ENCODE results near the gene BABAM2.
"Not testable (repeated sequence)": the region's sequence is repeated elsewhere in the genome, so short reads cannot be mapped to it uniquely, and the experiment has no call there.

Gene BABAM2

DNA sequence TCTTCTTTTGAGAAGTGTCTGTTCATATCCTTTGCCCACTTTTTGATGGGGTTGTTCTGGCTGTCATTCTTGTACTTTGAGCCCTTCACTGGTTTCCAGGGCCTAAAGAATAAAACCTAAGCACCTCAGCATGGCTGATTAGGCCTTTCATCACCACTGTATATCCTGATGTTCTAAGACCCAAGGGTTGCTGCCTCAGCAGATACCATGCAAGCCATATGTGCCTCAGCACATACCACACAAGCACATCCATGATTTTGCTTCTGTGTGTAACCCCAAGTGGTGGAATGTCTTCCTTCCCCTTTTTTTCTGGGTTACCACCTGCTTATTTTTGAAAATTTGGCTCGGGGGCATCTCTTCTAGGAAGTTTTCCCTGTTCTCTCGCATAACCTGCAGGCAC, 11.7 kb upstream of the BABAM2 start:
- DNase-seq (ENCODE audit: low read depth in 2 of 2), result no peak

GRCh38 chr2:27881815-27882583, 8.5 kb upstream of the BABAM2 start:
- not testable (repeated sequence) for DNase-seq (ENCODE audit: low read depth in 2 of 2)

DNA sequence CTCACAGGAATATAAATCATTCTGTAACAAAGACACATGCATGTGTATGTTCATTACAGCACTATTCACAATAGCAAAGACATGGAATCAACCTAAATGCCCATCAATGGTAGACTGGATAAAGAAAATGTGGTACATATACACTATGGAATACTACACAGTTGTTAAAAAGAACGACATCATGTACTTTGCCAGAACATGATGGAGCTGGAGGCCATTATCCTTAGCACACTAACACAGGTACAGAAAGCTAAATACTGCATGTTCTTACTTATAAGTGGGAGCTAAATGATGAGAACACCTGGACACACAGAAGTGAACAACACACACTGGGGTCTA, 8.0 kb upstream of the BABAM2 start:
- not testable (repeated sequence) for DNase-seq (ENCODE audit: low read depth in 2 of 2)

DNA sequence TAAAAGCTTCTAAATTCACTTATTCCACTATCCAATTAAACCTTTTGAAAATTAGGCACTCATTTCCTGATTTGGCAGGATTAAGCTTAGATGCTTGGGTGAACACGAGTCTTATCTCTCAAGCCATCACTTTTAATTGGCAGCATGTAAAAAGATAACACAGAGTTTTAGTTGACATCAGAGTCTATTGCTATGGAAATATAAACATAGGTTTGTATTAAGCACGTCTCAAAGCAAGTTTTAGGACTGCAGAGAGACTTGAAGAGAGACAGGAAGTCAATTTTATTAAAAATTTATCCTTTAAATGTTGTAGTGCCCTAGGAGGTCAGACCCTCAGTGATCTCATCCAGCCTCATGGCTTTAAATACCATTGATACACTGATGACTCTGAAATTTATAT, 5.9 kb upstream of the BABAM2 start:
- DNase-seq (ENCODE audit: low read depth in 2 of 2), result no peak

DNA sequence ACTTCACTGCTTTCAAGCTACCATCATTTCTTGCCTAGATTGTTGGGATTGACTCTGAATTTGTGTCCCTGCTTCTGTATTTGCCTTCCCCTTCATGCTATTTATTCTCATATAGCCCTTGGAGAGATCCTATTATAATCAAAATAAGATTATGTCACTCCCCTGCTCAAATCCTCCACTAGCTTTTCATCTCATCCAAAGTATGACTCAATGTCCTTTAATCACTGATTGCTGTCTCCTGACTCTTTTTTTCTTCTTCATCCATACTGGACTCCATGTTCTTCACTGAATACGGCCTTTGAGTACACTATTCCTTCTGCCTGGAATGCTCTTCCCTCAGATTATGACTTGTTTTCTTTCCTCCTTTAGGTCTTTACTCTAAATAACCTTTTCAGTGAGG, 5.3 kb upstream of the BABAM2 start:
- no peak for DNase-seq (ENCODE audit: low read depth in 2 of 2)

- DNase-seq (ENCODE audit: low read depth in 2 of 2), result no peak
Observed at GRCh38 chr2:27885661-27886060, 4.9 kb upstream of the BABAM2 start.

DNA sequence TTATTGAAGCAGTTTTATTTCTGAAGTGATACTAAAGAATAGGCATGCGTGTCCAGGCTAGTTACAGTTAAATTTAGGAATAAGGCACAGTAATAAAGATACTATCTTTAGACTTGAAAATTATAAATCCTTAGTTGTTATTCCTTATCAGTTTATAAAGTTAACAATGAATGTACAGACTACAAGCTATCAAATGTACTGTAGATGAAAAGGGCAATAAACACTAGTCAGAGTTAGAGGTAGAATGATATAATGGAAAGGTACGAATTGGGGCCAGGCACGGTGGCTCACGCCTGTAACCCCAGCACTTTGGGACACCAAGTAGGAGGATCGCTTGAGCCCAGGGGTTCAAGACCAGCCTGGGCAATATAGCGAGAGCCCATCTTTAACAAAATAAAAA, 4.2 kb upstream of the BABAM2 start:
- DNase-seq (ENCODE audit: low read depth in 2 of 2), result no peak

DNA sequence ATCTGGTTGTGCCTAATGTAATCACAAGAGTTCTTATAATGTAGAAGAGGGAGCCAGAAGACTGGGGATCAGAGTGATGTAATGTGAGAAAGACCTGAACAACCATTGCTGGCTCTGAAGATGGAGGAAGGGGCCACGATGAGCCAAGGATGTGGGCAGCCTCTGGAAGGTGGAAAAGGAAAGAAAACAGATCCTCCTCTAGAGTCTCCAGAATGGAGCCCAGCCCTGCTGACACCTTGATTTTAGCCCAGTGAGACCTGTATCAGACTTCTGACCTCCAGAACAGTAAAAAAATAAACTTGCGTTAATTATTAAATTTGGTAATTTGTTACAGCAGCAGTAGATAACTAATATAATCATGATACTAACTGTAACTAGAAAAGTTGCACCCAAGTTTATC, 3.4 kb upstream of the BABAM2 start:
- DNase-seq (ENCODE audit: low read depth in 2 of 2), result no peak

DNA sequence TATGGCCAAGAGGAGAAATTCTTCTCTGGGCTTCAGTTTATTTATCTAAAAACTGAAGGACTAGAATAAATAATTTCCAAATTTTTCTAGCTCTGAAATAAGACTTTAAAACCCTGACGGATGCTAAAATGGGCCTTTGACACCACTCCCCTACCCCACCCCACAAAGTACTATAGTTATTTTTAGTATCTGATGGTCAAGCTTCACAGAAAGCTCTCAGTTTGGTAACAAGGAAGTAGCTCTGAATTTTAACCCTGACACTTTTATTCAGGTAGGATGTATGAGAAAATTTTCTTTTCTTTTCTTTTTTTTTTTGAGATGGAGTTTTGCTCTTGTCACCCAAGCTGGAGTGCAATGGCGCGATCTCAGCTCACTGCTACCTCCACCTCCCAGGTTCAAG, 2.7 kb upstream of the BABAM2 start:
- no peak for DNase-seq (ENCODE audit: low read depth in 2 of 2)

- no peak for DNase-seq (ENCODE audit: low read depth in 2 of 2)
Observed at GRCh38 chr2:27888790-27889189, 1.7 kb upstream of the BABAM2 start.

DNA sequence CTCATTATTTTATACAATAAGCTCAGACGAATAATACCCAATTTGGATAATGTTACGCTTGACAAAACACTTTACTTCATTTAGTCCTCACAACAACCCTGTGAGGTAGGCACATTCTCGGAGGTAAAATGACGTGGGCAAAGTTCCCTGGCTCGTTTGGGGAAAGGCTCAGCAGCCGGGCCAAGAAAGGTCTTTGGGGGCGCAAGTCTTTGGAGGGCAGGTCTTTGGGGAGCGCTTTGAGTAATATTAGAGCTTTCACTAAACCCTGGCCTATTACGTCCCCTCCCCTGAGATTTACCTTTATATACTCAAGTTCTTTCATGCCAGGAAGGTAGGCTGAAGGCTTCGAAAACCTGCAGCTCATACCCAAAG, 769 bp upstream of the BABAM2 start:
- DNase-seq (ENCODE audit: low read depth in 2 of 2), result no peak

DNA sequence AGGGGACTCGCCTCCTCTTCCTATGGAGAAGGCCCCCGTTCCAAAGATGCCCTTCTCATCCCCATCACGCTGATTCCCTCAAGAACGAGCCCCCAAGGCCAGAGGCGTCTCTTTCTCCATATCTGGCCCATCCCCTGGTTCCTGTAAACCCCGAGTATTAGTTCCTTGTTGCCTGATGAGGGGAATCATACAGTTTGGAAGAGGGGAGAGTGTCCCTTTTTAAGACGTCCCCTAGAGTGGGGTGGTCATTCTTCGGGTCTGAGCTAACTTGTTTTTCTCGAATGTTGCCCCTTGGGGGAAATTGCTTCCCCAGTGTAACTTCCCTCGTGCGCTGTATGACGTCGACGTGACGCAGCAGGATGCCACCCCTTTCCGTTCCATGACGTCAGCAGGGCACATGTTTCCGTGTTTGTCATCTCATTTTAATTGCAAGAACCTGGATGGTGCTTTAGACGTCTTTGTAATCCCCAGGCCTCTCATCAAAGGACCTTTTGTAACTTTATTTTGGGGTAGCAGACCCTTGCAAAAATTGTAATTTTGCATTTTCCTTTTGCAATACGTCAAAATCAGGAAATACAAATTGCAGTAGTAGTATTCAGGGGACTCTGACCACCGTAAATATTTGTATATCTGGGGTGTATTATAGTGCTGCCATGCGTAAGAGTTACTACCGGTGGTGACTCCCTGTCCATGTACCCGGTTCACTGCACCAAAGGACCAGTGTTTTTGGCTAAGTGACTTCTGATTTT, 569 bp downstream of the BABAM2 start:
- peak; percentile 82 to 85 for DNase-seq (ENCODE audit: low read depth in 2 of 2)

DNA sequence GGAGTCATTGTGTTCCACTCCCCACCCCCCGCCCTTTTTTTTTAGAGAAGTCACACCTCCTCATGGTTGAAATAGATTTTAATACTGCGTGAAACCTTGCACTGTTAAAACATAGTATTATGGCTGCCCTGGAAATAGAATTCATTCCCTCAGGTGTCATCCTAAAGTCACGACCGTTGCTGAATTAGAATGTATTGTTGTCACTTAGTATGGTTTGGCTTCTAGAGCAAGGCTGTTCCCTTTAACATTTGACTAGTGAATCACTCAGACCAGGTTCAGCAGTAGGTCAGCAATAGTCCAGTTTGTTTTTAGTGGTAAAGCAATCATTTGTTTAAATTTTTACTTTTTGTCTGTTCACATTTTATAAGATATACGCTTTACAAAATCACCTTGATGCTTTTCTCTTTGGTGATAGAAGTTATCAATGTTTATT, 1.2 kb downstream of the BABAM2 start:
- no peak for DNase-seq (ENCODE audit: low read depth in 2 of 2)

- DNase-seq (ENCODE audit: low read depth in 2 of 2), result no peak
Observed at GRCh38 chr2:27893006-27893405, 2.5 kb downstream of the BABAM2 start.

DNA sequence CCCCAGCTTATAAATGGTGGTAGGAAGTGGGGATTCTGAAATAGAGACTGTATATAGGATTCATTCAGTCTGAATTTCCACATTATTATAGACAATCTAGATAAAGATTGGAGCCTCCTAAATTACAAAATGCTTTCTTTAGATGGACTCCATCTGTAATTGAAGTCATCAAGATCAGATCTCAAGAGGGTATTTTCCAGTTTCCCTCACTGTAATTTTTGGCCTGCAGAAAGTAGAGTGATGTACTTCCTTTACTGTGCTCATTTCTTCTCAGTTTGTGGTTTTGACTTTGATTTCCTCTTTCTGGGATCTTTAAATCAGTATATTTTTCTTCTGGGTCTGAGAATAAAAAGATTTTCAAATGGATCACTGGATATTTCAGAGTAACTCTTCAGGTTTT, 7.2 kb downstream of the BABAM2 start:
- DNase-seq (ENCODE audit: low read depth in 2 of 2), result no peak

DNA sequence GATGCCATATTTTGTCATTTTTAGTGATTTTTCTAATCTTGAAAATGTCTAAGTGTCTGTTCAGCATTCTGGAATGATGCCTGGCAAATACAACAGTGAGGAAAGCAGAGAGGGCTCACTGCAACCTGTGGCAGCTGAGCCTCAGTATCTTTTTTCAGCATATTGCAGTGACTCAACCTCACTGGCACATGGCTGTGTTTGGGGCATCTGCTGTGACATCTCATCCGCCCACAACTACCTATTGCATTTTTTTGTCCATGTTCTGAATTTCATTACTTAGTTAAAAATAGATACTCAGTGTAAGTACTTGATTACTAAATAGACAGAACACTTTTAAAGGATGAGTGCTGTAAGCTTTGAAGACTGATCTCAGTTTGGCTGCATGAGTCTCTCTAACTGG, 10.7 kb downstream of the BABAM2 start:
- DNase-seq (ENCODE audit: low read depth in 2 of 2), result peak; percentile 21 to 29

GRCh38 chr2:27902098-27902497, 11.6 kb downstream of the BABAM2 start:
- no peak for DNase-seq (ENCODE audit: low read depth in 2 of 2)

DNA sequence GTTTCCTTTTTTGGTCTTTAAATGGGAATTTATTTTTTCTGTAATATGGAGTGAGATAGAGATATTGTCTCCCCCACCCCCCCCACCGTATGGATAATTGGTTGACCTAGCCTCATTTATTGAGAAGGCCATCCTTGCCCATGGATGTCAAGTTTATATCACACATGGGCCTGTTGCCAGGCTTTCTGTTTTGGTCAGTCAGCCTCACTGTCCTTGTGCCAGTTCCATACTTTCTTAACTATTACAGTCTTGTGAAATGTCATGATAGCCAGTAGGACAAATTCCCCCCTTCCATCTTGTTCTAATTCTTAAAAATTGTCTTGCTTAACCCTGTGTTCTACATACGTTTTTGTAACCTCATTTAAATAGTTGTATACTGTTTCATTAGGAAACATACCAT, 12.5 kb downstream of the BABAM2 start:
- no peak for DNase-seq (ENCODE audit: low read depth in 2 of 2)

DNA sequence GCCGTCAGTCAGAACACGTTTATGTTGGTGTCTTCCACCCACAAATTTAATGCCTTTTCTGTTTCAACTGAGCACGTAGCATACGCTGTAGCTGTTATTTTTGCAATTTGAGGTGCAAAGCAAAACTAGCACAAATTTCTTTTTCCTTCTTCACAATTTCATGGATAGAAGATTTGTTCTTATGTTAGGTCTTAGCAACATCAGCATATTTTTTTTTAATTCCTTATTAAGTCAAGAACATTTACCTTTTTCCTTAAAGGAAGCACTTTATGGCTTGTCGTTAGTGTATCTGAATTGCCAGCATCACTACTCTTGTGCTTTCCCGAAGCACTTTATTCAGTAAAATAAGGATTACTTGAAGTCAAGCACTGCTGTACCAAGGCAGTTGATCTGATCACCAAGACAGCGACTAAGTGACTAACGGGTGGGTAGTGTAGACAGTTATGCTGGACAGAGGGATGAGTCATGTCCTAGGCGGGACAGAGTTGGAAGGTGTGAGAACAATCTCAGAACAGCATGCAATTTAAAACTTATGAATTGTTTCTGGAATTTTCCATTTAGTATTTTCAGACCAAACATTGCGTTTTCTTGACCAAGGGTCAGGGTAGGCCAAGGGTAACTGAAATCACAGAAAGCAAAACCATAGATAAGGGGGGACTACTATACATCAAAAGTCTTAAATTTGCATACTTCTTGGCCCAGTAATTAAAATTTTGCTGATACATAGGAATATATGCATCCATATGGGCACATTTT, 13.3 kb downstream of the BABAM2 start:
- no peak for DNase-seq (ENCODE audit: low read depth in 2 of 2)

DNA sequence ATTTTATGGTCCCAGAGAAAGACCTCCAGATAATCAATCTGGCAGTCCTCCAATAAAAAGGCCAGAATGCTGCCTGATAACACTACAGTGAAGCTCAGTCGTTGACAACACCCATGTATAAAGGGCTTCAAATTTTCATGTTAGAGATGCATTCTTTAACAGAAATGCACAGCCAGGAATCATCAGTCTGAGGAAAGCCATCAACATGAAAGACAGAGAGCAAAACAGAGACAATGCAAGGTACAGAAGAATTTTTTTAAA, 13.8 kb downstream of the BABAM2 start:
- DNase-seq (ENCODE audit: low read depth in 2 of 2), result no peak

DNA sequence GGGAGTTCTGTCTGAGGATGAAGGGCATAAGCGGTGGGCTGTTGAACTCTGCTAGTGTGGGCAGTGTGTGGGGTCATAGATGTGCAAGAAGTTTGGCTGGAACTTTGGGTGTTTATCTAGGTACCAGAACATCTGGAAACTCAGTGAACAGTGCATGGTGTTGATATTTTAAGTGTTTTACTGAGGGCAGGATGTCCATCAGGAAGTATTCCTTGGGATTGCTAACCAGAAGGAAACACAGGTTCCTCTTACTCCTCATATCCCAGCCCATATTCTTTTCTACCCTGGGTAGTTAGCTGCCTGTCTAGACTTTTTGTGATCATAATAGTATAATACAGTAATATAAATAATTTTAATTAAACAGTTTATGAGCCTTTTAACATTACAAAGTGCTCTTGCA, 15.5 kb downstream of the BABAM2 start:
- no peak for DNase-seq (ENCODE audit: low read depth in 2 of 2)

DNA sequence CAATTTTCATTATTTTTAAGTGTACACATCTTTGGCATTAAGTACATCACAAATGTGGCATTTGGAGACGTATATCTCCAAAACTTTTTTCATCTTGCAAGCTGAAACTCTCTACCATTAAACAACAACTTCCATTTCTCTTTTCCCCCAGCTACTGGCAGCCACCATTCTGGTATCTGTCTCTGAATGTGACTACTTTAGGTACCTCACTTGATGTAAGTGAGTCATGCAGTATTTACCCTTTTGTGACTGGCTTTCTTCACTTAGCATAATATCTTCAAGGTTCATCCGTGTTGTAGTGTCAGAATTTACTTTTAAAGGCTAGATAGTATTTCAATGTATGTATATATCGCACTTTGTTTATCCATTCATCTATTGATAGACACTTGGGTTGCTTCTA, 17.0 kb downstream of the BABAM2 start:
- no peak for DNase-seq (ENCODE audit: low read depth in 2 of 2)

DNA sequence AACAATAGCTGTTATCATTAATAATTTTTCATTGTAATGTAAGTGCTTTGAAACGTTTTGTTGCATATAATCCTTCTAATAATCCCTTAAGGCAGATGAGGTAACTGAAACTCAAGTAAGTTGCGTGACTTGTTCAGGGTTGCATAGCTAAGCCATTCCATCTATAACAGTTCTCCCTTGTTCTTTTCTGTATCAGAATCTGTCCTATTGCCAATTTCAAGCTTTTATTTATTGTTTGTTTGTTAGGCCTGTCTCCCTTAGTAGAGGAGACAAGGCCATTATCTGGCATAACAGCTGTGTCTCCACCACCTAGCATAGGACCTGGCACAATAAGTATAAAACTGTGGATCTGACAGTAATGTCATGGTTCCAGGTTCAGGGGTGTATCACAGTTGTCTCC, 19.4 kb downstream of the BABAM2 start:
- DNase-seq (ENCODE audit: low read depth in 2 of 2), result no peak

All from stimulated activated CD4-positive, alpha-beta T cell treated with anti-CD3 and anti-CD28 coated beads, Interleukin-15, amount 100 ng/mL, for 48 hours (primary cell).